MCF 10A (cell line): ENCODE results near the gene RNF20. TPM values are rescaled to one million over a fixed set of nuclear protein-coding genes. Genes with fewer than 3 reads are reported as not detected.

Experiments used
- BruUV-seq: library from RNA; stranded (reverse); fragments of 400-500 nt; replicated peaks from 2 replicates; lab custom pipeline; 2021; lab: Mats Ljungman, UMichigan
- CTCF ChIA-PET: fragments of 300-600 bp; sonication (Branson Sonifier 250); formaldehyde crosslinking; extraction: SDS; loops from one replicate; lab custom pipeline; 2021; ENCODE audit warnings: antibody characterized with exemption, inconsistent platforms; lab: Yijun Ruan, JAX
- POLR2A ChIA-PET: fragments of 300-600, 350-650 bp; sonication (Branson Sonifier 250); formaldehyde crosslinking; extraction: SDS; loops from one replicate; lab custom pipeline; 2020; ENCODE audit warnings: antibody characterized with exemption, inconsistent platforms; lab: Yijun Ruan, JAX
- DNase-seq: peaks from one replicate; pipeline ENCODE4 v3.0.0-alpha.2; 2018; ENCODE audit not compliant: unreplicated experiment
- H3K27ac Mint-ChIP-seq: one replicate; pipeline ENCODE4 v1.8.0; 2022; ENCODE audit warnings: mild to moderate bottlenecking, low read depth, mixed read lengths; ENCODE audit not compliant: unreplicated experiment
- H3K27me3 Mint-ChIP-seq: one replicate; pipeline ENCODE4 v1.8.0; 2022; ENCODE audit warnings: mixed read lengths; ENCODE audit not compliant: insufficient read depth, unreplicated experiment
- H3K36me3 Mint-ChIP-seq: one replicate; pipeline ENCODE4 v1.8.0; 2022; ENCODE audit warnings: mild to moderate bottlenecking, moderate library complexity, mixed read lengths; ENCODE audit not compliant: insufficient read depth, unreplicated experiment
- H3K4me1 Mint-ChIP-seq: one replicate; pipeline ENCODE4 v1.8.0; 2022; ENCODE audit warnings: mixed read lengths; ENCODE audit not compliant: insufficient read depth, unreplicated experiment
- H3K4me3 Mint-ChIP-seq: one replicate; pipeline ENCODE4 v1.8.0; 2022; ENCODE audit warnings: mild to moderate bottlenecking, moderate library complexity, mixed read lengths; ENCODE audit not compliant: unreplicated experiment
- H3K9me3 Mint-ChIP-seq: one replicate; pipeline ENCODE4 v1.8.0; 2022; ENCODE audit warnings: mixed read lengths; ENCODE audit not compliant: unreplicated experiment
- CTCF ChIP-seq: fragments of 200-600 bp; IDR thresholded peaks from one replicate; pipeline ENCODE4 v1.8.0; 2022; ENCODE audit warnings: antibody characterized with exemption, mild to moderate bottlenecking; ENCODE audit not compliant: unreplicated experiment
- intact Hi-C: fragments of 100-400 bp; cut with micrococcal nuclease; formaldehyde crosslinking; loops from 2 replicates; pipeline ENCODE4 v1.14.1; 2022
- total RNA-seq: library from RNA; stranded (reverse); gene quantifications from 2 replicates; pipeline ENCODE4 v1.2.3, GENCODE V29; 2022

The RNF20 gene
- total RNA-seq, 1 experiment from 2014 or later: 41.6 TPM

GRCh38 chr9:101569741-101570501 lies 36.3 kb downstream of the RNF20 start:
- intact Hi-C loops: no loop called here
- Mint-ChIP-seq H3K4me3 (no peak overlapping the region), H3K27me3 (no peaks in the 10 kb centered on the region), H3K9me3 (no peaks in the 10 kb centered on the region), H3K36me3 (peaks cover 29% of the 10 kb centered on the region), H3K27ac (no peak overlapping the region), H3K4me1 (no peaks in the 10 kb centered on the region)
- CTCF ChIA-PET: interaction anchor here (0.8 to 3.8 kb wide), 2 partner anchors 40 to 111 kb away, joined by 4 to 25 read pairs; no protein-coding TSS in a partner anchor
- no peak for DNase-seq
- BruUV-seq: no TSS peak
- no peak for TF ChIP-seq CTCF
- POLR2A ChIA-PET: no interaction called here

GRCh38 chr9:101571114-101571513 lies 37.5 kb downstream of the RNF20 start:
- intact Hi-C loops: no loop called here
- Mint-ChIP-seq H3K4me3 (no peak overlapping the region), H3K36me3 (peaks cover 17% of the 10 kb centered on the region), H3K27ac (no peak overlapping the region), H3K9me3 (no peaks in the 10 kb centered on the region), H3K4me1 (no peaks in the 10 kb centered on the region), H3K27me3 (no peaks in the 10 kb centered on the region)
- no peak for DNase-seq
- CTCF ChIA-PET: interaction anchor here (3.8 kb wide), 1 partner anchor 112 kb away, joined by 25 read pairs; no protein-coding TSS in a partner anchor
- POLR2A ChIA-PET: no interaction called here
- TF ChIP-seq CTCF: no peak
- BruUV-seq: no TSS peak

GRCh38 chr9:101572316-101572715 lies 38.7 kb downstream of the RNF20 start:
- H3K27me3 Mint-ChIP-seq: no peaks in the 10 kb centered on the region
- no peak for DNase-seq
- H3K36me3 Mint-ChIP-seq: peaks cover 14% of the 10 kb centered on the region
- no TSS peak for BruUV-seq
- CTCF ChIA-PET: interaction anchor here (0.6 to 3.8 kb wide), 3 partner anchors 8 to 404 kb away, joined by 4 to 25 read pairs (median 7); no protein-coding TSS in a partner anchor
- H3K27ac Mint-ChIP-seq: no peak overlapping the region
- POLR2A ChIA-PET: no interaction called here
- no peak overlapping the region for H3K4me3 Mint-ChIP-seq
- intact Hi-C loops: no loop called here
- H3K4me1 Mint-ChIP-seq: no peaks in the 10 kb centered on the region
- H3K9me3 Mint-ChIP-seq: no peaks in the 10 kb centered on the region
- no peak for TF ChIP-seq CTCF

- ChIA-PET CTCF (interaction anchor here (1.3 kb wide), 1 partner anchor 27 kb away, joined by 3 read pairs; no protein-coding TSS in a partner anchor), POLR2A (no interaction called here)
- DNase-seq: no peak
- peaks cover 6% of the 10 kb centered on the region for H3K36me3 Mint-ChIP-seq
- no peak overlapping the region for H3K27ac Mint-ChIP-seq
- no peaks in the 10 kb centered on the region for H3K9me3 Mint-ChIP-seq
- no TSS peak for BruUV-seq
- H3K27me3 Mint-ChIP-seq: no peaks in the 10 kb centered on the region
- no peaks in the 10 kb centered on the region for H3K4me1 Mint-ChIP-seq
- no peak overlapping the region for H3K4me3 Mint-ChIP-seq
- TF ChIP-seq CTCF: no peak
- intact Hi-C loops: no loop called here
Observed at GRCh38 chr9:101574731-101575333, 41.2 kb downstream of the RNF20 start.
